ENCODE results near the gene HOXC5.

HOXC5 gene

DNA sequence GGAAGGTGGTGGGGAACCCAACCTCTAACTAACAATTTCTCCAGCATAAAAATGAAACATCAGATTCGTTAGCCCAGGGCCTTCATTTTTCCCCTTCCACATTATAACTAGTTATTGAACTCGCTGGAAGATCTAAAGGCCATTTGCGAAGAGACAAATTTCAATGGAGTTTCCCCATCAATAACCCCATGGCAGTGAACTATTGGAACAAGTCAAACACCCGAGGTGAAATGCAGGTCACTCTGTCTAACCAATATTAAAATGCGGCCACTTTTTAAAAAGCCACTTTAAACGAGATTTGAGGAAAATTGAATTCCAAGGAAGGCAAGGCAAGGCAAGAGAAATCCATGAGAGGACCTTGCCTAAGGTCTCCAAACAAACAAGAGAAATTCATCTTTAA, 16.3 kb downstream of the HOXC5 start:
- DNase-seq: no peak

GRCh38 chr12:54050482-54050810, 17.6 kb downstream of the HOXC5 start:
- DNase-seq: no peak

DNA sequence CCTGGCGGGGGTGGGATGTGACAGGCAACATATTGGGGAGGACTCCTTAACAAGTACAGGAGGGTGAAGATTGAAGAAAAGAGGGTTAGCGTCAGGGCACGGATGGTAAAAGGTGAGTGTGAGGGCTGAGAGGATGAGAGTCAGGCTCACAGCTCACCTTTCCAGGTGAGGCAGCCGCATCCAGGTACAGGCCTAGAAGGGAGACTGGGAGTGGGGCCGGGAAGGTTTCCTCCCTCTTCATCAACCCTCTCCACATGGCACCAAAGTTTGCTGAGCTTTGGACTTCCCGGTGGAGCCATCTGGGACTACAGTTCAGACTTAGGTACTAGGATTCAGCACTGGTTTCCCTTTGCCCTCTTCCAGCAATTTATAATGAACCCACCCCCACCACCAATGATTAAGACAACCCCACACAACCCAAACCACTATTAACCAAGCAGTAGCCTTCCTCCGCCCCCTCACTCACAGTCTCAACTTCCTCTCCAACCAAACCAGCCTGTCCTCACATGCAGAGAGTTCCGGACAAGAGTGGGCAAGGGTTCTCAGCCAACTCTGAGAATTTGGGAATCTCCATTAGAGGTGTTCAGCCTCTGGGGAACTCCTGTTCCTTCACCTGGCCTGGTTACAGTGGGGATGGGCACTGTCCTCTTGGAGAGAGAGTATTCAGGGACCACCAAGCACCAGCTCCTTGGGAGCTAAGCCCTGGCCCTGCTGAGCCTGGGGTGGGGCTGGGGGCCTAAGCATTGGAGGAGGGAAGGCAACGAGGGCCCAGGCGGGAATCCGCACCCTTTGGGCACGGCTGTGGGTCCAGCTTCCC, 18.4 kb downstream of the HOXC5 start:
- DNase-seq: no peak

DNA sequence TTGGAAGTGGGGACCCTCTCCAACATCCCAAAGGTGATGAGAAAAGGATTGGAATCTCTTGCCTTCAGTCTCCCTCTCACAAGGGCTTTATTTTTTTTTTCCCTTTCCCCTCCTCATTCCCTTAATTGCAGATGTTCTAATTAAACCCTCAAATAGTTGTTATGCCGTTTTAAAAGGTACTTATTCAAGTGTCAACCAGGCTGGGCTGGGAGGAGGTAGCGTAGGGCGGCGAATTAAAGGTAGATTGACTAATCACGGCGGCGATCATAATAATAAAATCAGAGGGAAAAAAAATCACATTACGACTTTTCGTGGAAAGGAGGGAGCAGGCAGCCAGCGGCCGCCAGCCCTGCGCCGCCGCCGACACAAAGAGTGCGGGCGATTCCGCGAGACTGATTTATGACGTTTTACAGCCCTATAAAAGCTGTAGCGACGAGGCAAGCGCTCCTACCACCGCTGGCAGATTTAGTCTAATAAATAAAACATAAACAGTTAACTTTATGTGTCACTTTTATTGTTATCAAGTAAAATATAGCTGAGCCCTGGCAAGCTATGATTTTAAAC, 19.1 kb downstream of the HOXC5 start:
- no peak for DNase-seq

- DNase-seq: no peak
Observed at GRCh38 chr12:54052438-54053002, 19.7 kb downstream of the HOXC5 start.

DNA sequence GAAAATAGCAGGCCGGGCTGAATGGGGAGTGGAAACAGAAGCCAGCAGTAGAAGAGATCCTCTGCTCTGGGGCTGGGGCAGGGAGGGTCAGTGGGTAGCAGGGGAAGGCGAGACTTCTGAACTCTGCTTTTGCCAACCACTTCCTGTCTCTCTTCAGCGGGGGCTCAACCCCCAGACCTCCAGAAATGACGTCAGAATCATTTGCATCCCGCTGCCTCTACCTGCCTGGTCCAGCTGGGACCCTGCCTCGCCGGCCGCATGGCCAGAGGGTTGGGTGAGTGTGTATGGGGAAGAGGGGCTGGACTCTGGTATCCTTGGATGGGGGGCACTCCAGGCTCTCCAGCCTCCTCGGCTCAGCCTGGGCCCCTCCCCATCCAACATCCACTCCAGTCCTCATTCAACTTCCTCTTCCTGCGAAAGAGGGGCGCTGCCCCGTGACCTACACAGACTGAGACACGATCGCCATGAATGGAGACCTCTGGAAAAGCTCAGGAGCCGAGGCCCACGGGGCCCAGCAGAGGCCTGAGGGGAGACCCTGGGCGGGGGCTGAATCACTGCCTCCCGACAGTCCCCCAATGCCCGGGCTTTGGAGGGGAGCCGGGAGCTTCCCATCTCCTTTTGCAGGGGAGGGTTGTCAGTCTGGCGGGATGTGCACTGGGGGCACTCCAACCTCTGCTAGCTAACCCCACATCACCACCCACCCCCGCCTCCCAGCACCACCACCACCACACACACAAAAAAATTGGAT, 20.3 kb downstream of the HOXC5 start:
- no peak for DNase-seq

DNA sequence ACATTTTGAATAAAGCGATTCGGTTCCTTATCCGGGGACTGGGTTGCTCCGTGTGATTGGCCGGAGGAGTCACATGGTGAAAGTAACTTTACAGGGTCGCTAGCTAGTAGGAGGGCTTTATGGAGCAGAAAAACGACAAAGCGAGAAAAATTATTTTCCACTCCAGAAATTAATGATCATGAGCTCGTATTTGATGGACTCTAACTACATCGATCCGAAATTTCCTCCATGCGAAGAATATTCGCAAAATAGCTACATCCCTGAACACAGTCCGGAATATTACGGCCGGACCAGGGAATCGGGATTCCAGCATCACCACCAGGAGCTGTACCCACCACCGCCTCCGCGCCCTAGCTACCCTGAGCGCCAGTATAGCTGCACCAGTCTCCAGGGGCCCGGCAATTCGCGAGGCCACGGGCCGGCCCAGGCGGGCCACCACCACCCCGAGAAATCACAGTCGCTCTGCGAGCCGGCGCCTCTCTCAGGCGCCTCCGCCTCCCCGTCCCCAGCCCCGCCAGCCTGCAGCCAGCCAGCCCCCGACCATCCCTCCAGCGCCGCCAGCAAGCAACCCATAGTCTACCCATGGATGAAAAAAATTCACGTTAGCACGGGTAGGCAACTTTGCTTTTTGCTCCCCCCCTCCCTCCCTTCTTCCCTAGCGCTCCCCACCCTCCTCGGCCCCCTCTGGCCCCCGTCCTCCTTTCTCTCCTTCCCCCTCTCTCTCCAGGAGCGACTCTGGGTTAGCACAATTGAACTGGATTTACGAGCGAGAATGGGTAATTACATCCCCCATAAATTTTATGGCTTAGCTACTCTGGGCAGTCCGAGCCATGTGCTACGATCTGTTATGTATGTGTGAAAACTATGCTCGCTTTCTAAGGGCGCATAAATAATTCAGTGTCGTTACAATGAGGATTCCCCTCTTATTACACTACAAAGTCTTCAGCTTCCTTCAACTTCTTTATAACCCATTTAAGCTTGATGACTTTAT, 21.2 kb downstream of the HOXC5 start, which contains the start of gene HOXC4:
TSS of gene HOXC4 (plus strand) at position 85 of the 991 bp plus-strand sequence. CDS start at position 173, 88 bp downstream.
- no peak for DNase-seq

- no peak for DNase-seq
Observed at GRCh38 chr12:54054742-54055194, 21.9 kb downstream of the HOXC5 start.

GRCh38 chr12:54055552-54055951, 22.7 kb downstream of the HOXC5 start:
- DNase-seq: no peak

DNA sequence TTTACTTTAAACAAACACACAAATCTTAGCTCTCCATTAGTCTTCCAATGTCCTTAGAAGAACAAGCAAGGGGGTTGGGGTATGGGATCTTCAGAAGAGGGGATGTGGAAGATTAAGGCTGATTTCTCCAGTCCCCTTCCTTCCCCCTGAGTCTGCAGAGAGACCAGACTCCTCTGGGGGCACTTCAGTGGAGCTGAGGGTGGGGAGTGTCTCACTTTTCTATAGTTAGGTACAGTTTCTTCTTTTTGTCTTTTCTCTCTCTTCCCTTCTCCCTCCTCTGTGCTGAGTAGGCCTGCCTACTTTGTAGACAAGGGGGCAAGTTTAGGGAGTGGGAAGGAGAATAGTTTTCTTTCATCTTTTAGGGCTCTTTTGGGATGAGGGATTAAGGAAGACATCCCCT, 23.3 kb downstream of the HOXC5 start:
- no peak for DNase-seq

DNA sequence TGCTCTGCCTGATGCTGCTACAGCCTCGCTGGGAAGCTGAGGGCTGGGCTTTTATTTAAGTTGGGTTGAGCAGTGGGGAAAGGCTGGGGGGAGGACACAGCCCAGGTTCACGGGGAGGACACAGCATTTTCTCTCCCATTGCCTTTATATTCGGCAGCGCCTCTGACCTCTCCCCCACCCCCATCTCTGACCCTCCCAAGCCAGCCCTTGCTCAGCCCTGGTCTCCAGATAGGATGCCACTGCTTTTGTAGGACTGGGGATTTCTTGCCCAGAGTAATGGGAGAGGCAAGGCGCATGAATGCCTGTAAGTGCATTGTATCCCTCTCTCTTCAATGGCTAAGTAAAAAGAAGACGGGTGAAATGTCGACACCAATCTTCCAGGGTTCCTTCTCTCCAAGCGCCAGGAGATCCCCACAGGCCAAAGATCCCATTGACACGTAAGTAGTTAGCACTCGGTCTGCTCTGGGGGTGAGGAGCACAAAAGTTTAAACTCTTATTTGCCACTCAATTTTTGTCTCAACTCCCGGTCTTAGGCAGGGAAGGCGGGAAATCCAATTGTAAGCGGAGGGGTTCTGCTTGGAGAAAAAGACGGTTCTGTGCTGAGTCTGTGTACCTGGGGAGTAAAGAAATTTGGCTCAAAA, 25.4 kb downstream of the HOXC5 start:
- no peak for DNase-seq

GRCh38 chr12:54059668-54060067, 26.8 kb downstream of the HOXC5 start:
- no peak for DNase-seq

- no peak for DNase-seq
Observed at GRCh38 chr12:54060174-54060974, 27.5 kb downstream of the HOXC5 start.

DNA sequence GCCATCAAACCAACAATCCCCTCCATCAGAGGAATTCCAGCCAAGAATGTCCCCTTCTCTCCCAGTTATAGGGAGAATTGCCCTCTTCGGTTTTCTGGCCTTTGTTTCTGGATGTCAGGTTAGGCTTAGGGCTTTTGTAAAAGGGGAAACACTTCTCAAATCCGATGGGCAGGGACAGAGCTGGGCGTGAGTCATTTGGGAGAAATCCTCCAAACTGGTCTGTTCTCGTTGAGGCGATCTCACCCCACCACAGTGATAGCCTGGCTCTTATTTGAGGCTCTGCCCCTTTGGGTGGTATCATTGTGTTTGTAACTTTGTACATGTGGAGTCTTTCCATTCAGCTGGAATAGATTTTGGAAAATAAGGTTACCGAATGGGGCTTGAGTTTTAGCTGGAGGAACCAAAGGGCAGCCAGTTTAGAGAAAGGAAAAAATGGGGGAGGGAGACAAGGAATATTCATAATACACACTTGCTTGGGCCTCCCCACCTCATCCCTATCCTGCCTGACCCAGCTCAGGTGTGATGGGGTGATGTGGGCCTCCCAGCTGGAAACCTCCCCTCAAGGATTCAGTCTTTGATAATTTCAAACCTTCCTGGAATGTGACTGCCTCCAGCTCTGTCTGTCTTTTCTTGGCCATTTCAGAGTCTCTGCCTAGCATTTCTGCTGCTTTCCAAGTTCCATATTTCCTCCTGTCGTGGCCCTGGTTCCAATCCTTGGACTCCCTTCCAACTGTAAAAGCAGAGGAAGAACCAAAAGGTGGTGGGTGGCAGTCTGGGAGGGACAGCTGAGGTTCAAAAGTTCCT, 28.3 kb downstream of the HOXC5 start:
- no peak for DNase-seq

DNA sequence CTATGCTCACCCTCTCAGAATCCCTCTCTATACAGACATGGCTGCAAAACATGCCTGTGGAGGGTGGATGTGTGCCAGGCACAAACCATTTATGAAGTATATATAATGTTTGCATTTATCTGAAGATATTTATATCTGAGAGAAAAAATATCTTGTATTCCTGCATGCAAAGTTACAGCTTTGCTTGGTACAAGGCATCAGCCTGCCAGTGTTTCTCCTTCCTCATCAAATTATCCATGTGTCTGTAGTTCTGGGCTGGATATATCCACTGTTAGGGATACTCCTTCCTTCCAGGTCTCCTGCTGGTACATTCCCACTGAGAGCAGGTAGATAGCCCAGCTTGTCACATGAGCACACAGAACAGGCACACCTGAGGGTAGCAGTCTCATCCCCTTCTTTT, 32.8 kb downstream of the HOXC5 start:
- no peak for DNase-seq

GRCh38 chr12:54066408-54066807, 33.6 kb downstream of the HOXC5 start:
- DNase-seq: no peak

DNA sequence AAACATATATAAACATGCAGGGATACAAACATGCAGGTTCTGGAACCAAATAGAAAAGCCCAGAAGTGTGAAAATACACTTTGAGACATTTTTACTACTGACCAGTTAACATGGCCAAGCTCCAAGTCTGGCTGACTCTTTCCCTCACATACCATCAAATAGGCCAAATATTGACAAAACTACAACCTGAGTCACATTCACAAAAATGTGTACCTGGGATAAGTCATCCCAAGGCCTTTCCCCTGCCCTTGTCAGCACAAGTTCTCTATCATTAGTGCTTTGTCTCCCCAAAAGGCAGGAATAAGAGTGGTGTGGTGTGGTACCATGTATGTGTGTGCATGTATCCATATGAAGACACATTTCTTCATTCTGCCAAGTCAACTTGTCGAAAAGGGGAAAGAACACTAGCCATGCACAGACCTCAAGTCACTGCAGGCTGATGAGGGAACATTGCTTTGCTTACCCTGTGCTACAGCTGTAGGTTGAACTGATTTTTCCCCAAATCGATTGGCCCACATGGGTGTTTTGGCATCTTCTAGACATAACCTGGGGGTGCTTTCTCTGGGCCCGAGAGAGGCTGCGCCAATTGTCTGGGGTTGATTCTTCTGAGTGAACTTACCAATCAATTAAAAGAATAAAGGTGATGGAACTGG, 35.7 kb downstream of the HOXC5 start:
- DNase-seq: no peak

DNA sequence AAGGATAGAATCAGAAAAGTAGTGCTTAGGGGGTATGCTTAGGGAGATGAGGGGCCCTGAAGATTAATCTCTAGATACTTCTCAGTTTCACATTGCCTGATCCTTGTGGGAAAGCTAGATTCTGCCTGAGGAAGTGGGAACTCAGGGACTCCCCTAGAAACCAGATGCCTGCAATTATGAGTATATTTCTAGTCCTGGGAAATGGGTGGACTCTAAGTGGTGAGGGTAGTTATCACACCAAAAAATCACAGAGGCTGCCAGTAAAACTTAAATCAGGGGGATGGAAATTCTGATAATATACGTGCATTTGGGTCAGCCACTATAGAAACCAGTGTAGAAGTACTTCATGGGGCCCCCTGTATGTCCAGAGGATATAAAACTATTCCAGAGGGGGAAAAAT, 39.1 kb downstream of the HOXC5 start:
- no peak for DNase-seq

DNA sequence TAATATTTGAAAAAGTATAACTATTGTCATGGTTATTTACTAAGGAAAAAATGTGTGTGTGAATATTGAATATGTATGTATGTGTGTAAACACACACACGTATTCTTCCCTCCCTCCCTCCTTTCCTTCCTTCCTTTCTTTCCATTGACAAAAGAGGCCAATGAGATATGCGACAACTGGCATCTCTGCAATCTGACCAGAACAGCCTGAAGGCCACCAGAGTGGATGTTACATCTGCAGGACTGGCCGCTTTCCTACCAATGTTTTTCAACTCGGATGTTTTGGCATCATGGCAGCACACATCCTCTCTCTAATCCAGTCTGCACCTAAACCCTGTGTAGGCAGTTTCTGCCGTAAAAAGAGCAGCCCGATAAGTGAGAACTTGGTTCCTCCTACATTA, 41.5 kb downstream of the HOXC5 start:
- DNase-seq: no peak

- no peak for DNase-seq
Observed at GRCh38 chr12:54075409-54075808, 42.6 kb downstream of the HOXC5 start.
